ENCODE data around the gene ZDHHC13. TPM values are rescaled to one million over a fixed set of nuclear protein-coding genes. Genes with fewer than 3 reads are reported as not detected.

Gene ZDHHC13
- total RNA-seq, 3 donors from 2014 or later: 6.9 to 30.0 (median 22.0) TPM

DNA sequence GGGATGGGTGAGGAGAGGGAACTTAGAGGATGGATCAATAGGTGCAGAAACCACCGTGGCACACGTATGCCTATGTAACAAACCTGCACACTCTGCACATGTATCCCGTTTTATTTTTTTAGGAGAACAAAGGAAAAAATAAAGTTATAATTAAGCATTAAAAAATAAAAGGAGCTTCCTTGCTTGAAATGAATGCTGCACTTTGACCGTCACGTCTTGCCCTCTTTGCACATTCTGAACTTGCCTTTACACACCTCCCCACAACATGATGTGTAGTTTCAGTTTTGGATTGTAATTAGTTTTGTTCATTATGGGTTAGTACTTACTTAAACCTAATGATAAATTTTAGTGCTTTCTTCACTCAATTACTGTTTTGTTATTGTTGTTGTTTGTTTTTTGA lies 87.9 kb downstream of the ZDHHC13 start:
- no peak for DNase-seq (ENCODE audit: low spot score in 2 of 2)
- TF ChIP-seq, protein P1, sequence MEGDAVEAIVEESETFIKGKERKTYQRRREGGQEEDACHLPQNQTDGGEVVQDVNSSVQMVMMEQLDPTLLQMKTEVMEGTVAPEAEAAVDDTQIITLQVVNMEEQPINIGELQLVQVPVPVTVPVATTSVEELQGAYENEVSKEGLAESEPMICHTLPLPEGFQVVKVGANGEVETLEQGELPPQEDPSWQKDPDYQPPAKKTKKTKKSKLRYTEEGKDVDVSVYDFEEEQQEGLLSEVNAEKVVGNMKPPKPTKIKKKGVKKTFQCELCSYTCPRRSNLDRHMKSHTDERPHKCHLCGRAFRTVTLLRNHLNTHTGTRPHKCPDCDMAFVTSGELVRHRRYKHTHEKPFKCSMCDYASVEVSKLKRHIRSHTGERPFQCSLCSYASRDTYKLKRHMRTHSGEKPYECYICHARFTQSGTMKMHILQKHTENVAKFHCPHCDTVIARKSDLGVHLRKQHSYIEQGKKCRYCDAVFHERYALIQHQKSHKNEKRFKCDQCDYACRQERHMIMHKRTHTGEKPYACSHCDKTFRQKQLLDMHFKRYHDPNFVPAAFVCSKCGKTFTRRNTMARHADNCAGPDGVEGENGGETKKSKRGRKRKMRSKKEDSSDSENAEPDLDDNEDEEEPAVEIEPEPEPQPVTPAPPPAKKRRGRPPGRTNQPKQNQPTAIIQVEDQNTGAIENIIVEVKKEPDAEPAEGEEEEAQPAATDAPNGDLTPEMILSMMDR (IDR thresholded peaks at IDR 0.05): no peak
- TF ChIP-seq POLR2AphosphoS5 (IDR thresholded peaks at IDR 0.05) (no peak), POLR2A (IDR thresholded peaks at IDR 0.05) (no peak)
- intact Hi-C loops (cut with DNase I; ENCODE audit: low total_unique reads): no loop called here

DNA sequence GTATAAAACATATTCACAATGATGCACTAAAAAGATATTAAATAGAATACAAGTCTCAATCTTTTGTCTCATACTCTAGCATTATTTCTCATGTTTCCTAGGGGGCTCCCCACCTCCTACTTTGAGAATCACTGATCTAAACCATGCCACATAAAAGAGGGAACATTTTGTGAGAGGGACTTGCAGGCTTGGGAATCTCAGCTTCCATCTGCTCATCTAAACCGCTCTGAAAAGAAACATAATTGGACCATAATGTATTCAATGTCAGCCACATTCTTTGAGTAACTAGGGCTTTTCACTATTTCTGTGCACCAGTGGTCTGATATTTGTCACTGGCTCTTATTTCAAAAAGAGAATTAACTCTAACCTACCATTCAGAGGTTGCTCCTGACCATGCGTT lies 91.2 kb downstream of the ZDHHC13 start:
- no peak for DNase-seq (ENCODE audit: low spot score in 2 of 2)
- intact Hi-C loops (cut with DNase I; ENCODE audit: low total_unique reads): no loop called here
- Histone ChIP-seq H3K4me1 (no peaks in the 10 kb centered on the region), H3K4me3 (no peak overlapping the region), H3K9me3 (no peaks in the 10 kb centered on the region), H3K27me3 (no peaks in the 10 kb centered on the region), H3K27ac (no peak overlapping the region), H3K36me3 (no peaks in the 10 kb centered on the region)
- TF ChIP-seq POLR2AphosphoS5 (IDR thresholded peaks at IDR 0.05) (no peak), POLR2A (IDR thresholded peaks at IDR 0.05) (no peak)
- TF ChIP-seq, protein P1 (IDR thresholded peaks at IDR 0.05): no peak

More for the DNA sequence above, 87.9 kb downstream of the ZDHHC13 start:
- H3K36me3 ChIP-seq: no peaks in the 10 kb centered on the region
- H3K27ac ChIP-seq: no peak overlapping the region
- no peaks in the 10 kb centered on the region for H3K9me3 ChIP-seq
- H3K4me1 ChIP-seq: peaks cover 0 to 6% of the 10 kb centered on the region in 2 donors
- H3K4me3 ChIP-seq: no peak overlapping the region
- no peaks in the 10 kb centered on the region for H3K27me3 ChIP-seq

DNA sequence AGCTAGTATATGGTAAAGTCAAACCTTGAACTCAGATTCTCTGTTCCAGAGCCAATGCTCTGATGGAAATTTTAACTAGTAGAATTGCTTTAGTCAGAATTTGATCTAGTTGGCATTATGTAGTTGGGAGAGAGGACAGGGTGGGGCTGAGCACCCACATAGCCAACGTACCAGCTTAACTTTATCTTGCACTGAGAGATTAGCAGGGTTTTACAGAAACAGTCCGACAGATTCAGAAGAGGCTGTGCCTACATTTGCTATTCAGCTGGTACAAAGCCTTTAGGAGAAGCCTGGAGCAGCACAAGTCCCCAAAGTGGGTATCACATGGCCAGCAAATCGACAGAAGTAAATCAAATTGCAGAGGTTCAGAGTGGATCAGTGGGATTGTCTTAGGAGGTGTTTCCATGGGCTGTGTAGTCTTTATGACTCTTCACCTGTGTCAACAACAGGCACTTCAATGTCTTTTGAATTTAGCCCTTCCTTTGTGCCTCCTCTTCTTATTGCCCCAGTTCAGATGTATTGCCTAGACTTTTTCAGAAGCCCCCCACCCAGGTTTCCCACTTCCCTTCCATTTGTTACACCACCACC lies 92.1 kb downstream of the ZDHHC13 start:
- DNase-seq (ENCODE audit: low spot score in 2 of 2): no peak
- Histone ChIP-seq H3K27me3 (peaks cover 0 to 4% of the 10 kb centered on the region in 2 donors), H3K36me3 (no peaks in the 10 kb centered on the region), H3K4me3 (no peak overlapping the region), H3K27ac (no peak overlapping the region), H3K9me3 (no peaks in the 10 kb centered on the region), H3K4me1 (no peaks in the 10 kb centered on the region)
- intact Hi-C loops (cut with DNase I; ENCODE audit: low total_unique reads): no loop called here
- TF ChIP-seq, protein P1 (IDR thresholded peaks at IDR 0.05): no peak
- TF ChIP-seq POLR2A (IDR thresholded peaks at IDR 0.05) (no peak), POLR2AphosphoS5 (IDR thresholded peaks at IDR 0.05) (no peak)

DNA sequence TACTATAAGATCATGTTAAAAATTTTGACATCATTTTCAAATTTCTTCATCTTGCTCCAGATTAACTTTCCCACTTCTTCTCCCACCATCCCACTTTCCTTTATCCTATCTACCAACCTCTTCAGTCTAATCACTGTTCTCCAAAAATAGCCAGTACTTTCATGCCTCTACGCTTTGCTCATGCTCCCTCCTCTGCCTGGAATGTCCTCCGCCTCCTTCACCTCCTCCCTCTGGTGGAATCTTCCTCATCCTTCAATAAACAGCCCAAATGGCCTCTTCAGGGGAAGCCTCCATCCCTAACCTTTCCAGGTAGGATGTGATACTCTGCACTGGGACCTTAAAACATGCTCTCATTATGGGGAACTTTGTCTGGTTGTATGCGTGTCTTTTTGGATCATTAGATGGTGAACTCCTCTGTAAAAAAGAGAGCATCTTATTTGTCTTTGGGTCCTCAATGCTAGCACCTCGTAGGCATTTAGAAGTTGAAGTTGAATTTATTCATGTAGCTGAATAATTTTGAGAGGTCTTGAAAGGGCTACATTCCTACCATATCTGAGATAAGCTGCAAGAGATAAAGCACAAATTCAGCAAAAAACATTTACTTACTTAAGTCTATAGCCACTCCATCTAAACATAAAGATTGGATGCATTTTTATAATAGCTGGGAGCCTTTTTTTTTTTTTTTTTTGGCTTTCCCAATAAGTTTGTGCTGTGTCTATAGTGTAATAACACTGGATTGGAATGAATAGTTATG lies 92.8 kb downstream of the ZDHHC13 start:
- no peak for TF ChIP-seq POLR2AphosphoS5 (IDR thresholded peaks at IDR 0.05)
- TF ChIP-seq, protein P1 (IDR thresholded peaks at IDR 0.05): no peak
- no peak for TF ChIP-seq POLR2A (IDR thresholded peaks at IDR 0.05)
- no peaks in the 10 kb centered on the region for H3K9me3 ChIP-seq

DNA sequence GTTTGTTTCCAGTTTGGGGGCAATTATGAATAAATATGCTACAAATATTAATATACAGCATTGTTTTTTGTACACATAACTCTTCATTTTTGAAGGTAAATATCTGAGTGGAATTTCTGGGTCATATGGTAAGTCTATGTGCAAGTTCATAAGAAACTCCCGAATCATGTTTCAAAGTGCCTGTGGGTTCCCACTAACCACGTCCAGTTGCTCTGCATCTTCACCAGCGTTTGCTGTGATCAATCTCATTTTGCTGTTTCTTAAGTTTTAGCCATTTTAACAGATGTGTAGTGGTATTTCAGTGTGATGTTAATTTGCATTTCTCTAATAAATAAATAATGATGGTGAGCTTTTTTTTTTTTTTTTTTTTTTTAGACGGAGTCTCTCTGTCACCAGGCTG lies 99.1 kb downstream of the ZDHHC13 start:
- intact Hi-C loops (cut with DNase I; ENCODE audit: low total_unique reads): no loop called here
- no peaks in the 10 kb centered on the region for H3K4me1 ChIP-seq
- no peaks in the 10 kb centered on the region for H3K36me3 ChIP-seq
- H3K27me3 ChIP-seq: peaks cover 0 to 4% of the 10 kb centered on the region in 2 donors
- no peak overlapping the region for H3K27ac ChIP-seq
- DNase-seq (ENCODE audit: low spot score in 2 of 2): no peak
- no peaks in the 10 kb centered on the region for H3K9me3 ChIP-seq
- TF ChIP-seq POLR2A (IDR thresholded peaks at IDR 0.05) (no peak), POLR2AphosphoS5 (IDR thresholded peaks at IDR 0.05) (no peak)
- TF ChIP-seq, protein P1 (IDR thresholded peaks at IDR 0.05): no peak
- H3K4me3 ChIP-seq: no peak overlapping the region

More for the DNA sequence above, 92.8 kb downstream of the ZDHHC13 start:
- H3K36me3 ChIP-seq: no peaks in the 10 kb centered on the region
- H3K27me3 ChIP-seq: peaks cover 0 to 4% of the 10 kb centered on the region in 2 donors
- H3K4me3 ChIP-seq: no peak overlapping the region
- DNase-seq (ENCODE audit: low spot score in 2 of 2): no peak
- intact Hi-C loops (cut with DNase I; ENCODE audit: low total_unique reads): no loop called here
- H3K27ac ChIP-seq: no peak overlapping the region
- H3K4me1 ChIP-seq: no peaks in the 10 kb centered on the region
